GM12878 (cell line): ENCODE data around the gene SUN5. TPM values are rescaled to one million over a fixed set of nuclear protein-coding genes. Genes with fewer than 3 reads are reported as not detected.

Experiments
- ATAC-seq: fragments of 200-7000 bp; cut with Tn5 transposase; 3 replicates; pipeline ENCODE4 v1.9.1; 2020; ENCODE audit warnings: mild to moderate bottlenecking, moderate library complexity
- BruUV-seq: library from RNA; stranded (reverse); fragments of 400-500 nt; replicated peaks from 2 replicates; lab custom pipeline; 2021; lab: Mats Ljungman, UMichigan
- CTCF ChIA-PET: fragments of 300-600 bp; sonication (Branson Sonifier 250); formaldehyde crosslinking; extraction: SDS; loops from one replicate; lab custom pipeline; 2021; ENCODE audit warnings: inconsistent platforms; lab: Yijun Ruan, JAX
- POLR2A ChIA-PET: fragments of 350-600 bp; formaldehyde crosslinking; extraction: SDS; loops from one replicate; lab custom pipeline; 2021; ENCODE audit warnings: inconsistent platforms; lab: Charles Lee
- RAD21 ChIA-PET: fragments of 300-600 bp; sonication (Branson Sonifier 250); formaldehyde crosslinking; loops from one replicate; lab custom pipeline; 2023; ENCODE audit warnings: antibody characterized with exemption; ENCODE audit not compliant: unreplicated experiment; lab: Charles Lee
- SMC1A ChIA-PET: fragments of 300-600 bp; sonication (Branson Sonifier 250); formaldehyde crosslinking; loops from one replicate; lab custom pipeline; 2023; ENCODE audit not compliant: unreplicated experiment, uncharacterized antibody; lab: Charles Lee
- DNase-seq: peaks from one replicate; pipeline ENCODE4 v3.0.0-alpha.2; 2011; ENCODE audit warnings: low read depth, low spot score
- FAIRE-seq: peaks from 3 replicates; lab custom pipeline; 2011; peaks lifted over from hg19 to GRCh38; lab: Jason Lieb, UNC
- H2AFZ ChIP-seq: 2 replicates; pipeline ENCODE4 v1.6.0; 2011; ENCODE audit warnings: low read depth, low read length, control low read depth; ENCODE audit not compliant: control insufficient read depth
- H3K27ac ChIP-seq: 2 replicates; pipeline ENCODE4 v1.5.1; 2011; ENCODE audit warnings: control low read depth; ENCODE audit not compliant: control insufficient read depth, insufficient read depth
- H3K27me3 ChIP-seq, 2 experiments: replicated peaks in 1 of 2; 2 replicates each; pipeline versions ENCODE4 v1.6.0 to v1.6.1; 2011; ENCODE audit warnings: low read length in 1 of 2; ENCODE audit not compliant: control insufficient read depth in 2 of 2, insufficient read depth in 2 of 2
- H3K36me3 ChIP-seq, 2 experiments: 2 replicates each; pipeline ENCODE4 v1.5.1; 2011; ENCODE audit warnings: low read length in 1 of 2; ENCODE audit not compliant: control insufficient read depth in 2 of 2, insufficient read depth in 2 of 2
- H3K4me1 ChIP-seq: 2 replicates; pipeline ENCODE4 v1.6.1; 2011; ENCODE audit warnings: mild to moderate bottlenecking, low read length, moderate library complexity, mixed read lengths; ENCODE audit not compliant: control insufficient read depth, insufficient read depth
- H3K4me2 ChIP-seq: 2 replicates; pipeline ENCODE4 v1.6.0; 2011; ENCODE audit warnings: control low read depth; ENCODE audit not compliant: control insufficient read depth, insufficient read depth
- H3K4me3 ChIP-seq: fragments of 200-600 bp; sonication (generic); 2 replicates; pipeline ENCODE4 v1.5.1; 2016
- H3K79me2 ChIP-seq: 2 replicates; pipeline ENCODE4 v1.6.0; 2011; ENCODE audit warnings: low read length; ENCODE audit not compliant: control insufficient read depth, insufficient read depth
- H3K9ac ChIP-seq: 2 replicates; pipeline ENCODE4 v1.8.0; 2011; ENCODE audit warnings: low read length, control low read depth, mixed read lengths; ENCODE audit not compliant: control insufficient read depth, insufficient read depth
- H3K9me3 ChIP-seq: replicated peaks from 3 replicates; pipeline ENCODE4 v1.5.1; 2011; ENCODE audit warnings: mild to moderate bottlenecking, low read length; ENCODE audit not compliant: control insufficient read depth, insufficient read depth
- H4K20me1 ChIP-seq: 2 replicates; pipeline ENCODE4 v1.6.0; 2011; ENCODE audit not compliant: control insufficient read depth, insufficient read depth
- CBX3 ChIP-seq: fragments of 200-600 bp; sonication (generic); IDR thresholded peaks from 2 replicates; pipeline ENCODE4 v1.6.1; 2016; ENCODE audit warnings: low read depth, borderline replicate concordance
- CEBPZ ChIP-seq: fragments of 150-350 bp; IDR thresholded peaks from 2 replicates; pipeline ENCODE4 v1.6.1; 2016; ENCODE audit warnings: low read depth, low read length
- ESRRA ChIP-seq: IDR thresholded peaks from 2 replicates; pipeline ENCODE4 v1.6.1; 2012; ENCODE audit warnings: mild to moderate bottlenecking, low read length, improper control_type of control experiment
- IKZF2 ChIP-seq, 2 experiments: fragments of 450-650 bp; IDR thresholded peaks; 2 replicates each; pipeline ENCODE4 v1.6.1; 2017; ENCODE audit warnings: mild to moderate bottlenecking in 2 of 2, moderate library complexity in 2 of 2
- IRF3 ChIP-seq: fragments of 450-650 bp; IDR thresholded peaks from 2 replicates; pipeline ENCODE4 v1.6.1; 2014; ENCODE audit warnings: mild to moderate bottlenecking
- KDM1A ChIP-seq: fragments of 200-600 bp; sonication (generic); IDR thresholded peaks from 2 replicates; pipeline ENCODE4 v1.6.1; 2016; ENCODE audit warnings: borderline replicate concordance
- MEF2B ChIP-seq: fragments of 450-650 bp; IDR thresholded peaks from 2 replicates; pipeline ENCODE4 v1.6.1; 2018; ENCODE audit warnings: mild to moderate bottlenecking, moderate library complexity; ENCODE audit not compliant: partially characterized antibody, poor library complexity, severe bottlenecking
- MTA2 ChIP-seq: fragments of 450-650 bp; IDR thresholded peaks from 2 replicates; pipeline ENCODE4 v1.6.1; 2016; ENCODE audit warnings: low read depth, mild to moderate bottlenecking, moderate library complexity
- NRF1 ChIP-seq: conservative IDR thresholded peaks from 2 replicates; pipeline ENCODE4 v1.6.1; 2011; ENCODE audit warnings: mild to moderate bottlenecking, low read depth, low read length, improper control_type of control experiment
- PAX8 ChIP-seq: fragments of 450-650 bp; IDR thresholded peaks from 2 replicates; pipeline ENCODE4 v1.6.1; 2017; ENCODE audit warnings: mild to moderate bottlenecking, moderate library complexity
- SIN3A ChIP-seq: IDR thresholded peaks from 2 replicates; pipeline ENCODE4 v1.6.1; 2012; ENCODE audit warnings: low read depth, low read length, improper control_type of control experiment
- SP1 ChIP-seq: IDR thresholded peaks from one replicate; pipeline ENCODE4 v1.6.1; 2011; ENCODE audit warnings: low read depth, low read length
- ZNF24 ChIP-seq: fragments of 450-650 bp; IDR thresholded peaks from 2 replicates; pipeline ENCODE4 v1.6.1; 2017; ENCODE audit warnings: antibody characterized with exemption, mild to moderate bottlenecking
- ZNF274 ChIP-seq: IDR thresholded peaks from one replicate; pipeline ENCODE4 v1.8.0; 2011; ENCODE audit not compliant: insufficient read length, insufficient read depth
- WGBS: methylation state at CpG from one replicate; pipeline ENCODE4 v1.1.6; 2016; ENCODE audit warnings: low lambda C conversion rate; ENCODE audit not compliant: insufficient replicate concordance, insufficient coverage; ENCODE audit errors: missing lambda C conversion rate; 5-methylcytosine and 5-hydroxymethylcytosine counted together
- in situ Hi-C: fragments of 300-500 bp; cut with MboI; formaldehyde crosslinking; loops from 9 replicates; pipeline ENCODE4 v1.14.3; 2018; ENCODE audit warnings: mixed read lengths
- intact Hi-C: fragments of 100-400 bp; cut with micrococcal nuclease; formaldehyde crosslinking; loops from one replicate; pipeline ENCODE4 v1.14.2; 2022; ENCODE audit not compliant: unreplicated experiment
- polyA plus RNA-seq, 11 experiments: library from polyadenylated mRNA; depleted of rRNA in 4 of 11; unstranded in 6 of 11; stranded (reverse) in 5 of 11; fragments of >200 nt; fragmentation: Nextera tagmentation in 4 of 11; fragmentation: Illumina TruSeq in 1 of 11; extraction: Ambion mirVana in 4 of 11; extraction: Trizol in 1 of 11; gene quantifications; 1 replicate in 1 of 11; 2 replicates in 10 of 11; pipeline versions ENCODE4 v1.2.1 to v1.2.3, GENCODE V29; 2011 to 2016; ENCODE audit warnings: inconsistent platforms in 2 of 11, missing spikeins in 2 of 11, low read depth in 1 of 11
- total RNA-seq, 4 experiments: library from RNA; depleted of rRNA in 3 of 4; stranded (reverse); fragments of >200 nt in 3 of 4; fragmentation: Illumina TruSeq in 1 of 4; extraction: Trizol in 1 of 4; gene quantifications; 2 replicates each; pipeline versions ENCODE4 v1.2.1 to v1.2.3, GENCODE V29; 2013 to 2021

Gene SUN5
- total and polyA plus RNA-seq, 10 of the 15 experiments (the other 5 are each of a cell fraction or from before 2014, with no cell fraction given) = not detected

GRCh38 chr20:32991792-32992641 is 12.2 kb downstream of the SUN5 start:
- Histone ChIP-seq H2AFZ (no peak overlapping the region), H4K20me1 (no peaks in the 10 kb centered on the region), H3K4me3 (no peak overlapping the region), H3K27me3 (no peaks in the 10 kb centered on the region), H3K27ac (no peak overlapping the region), H3K9ac (no peak overlapping the region)
- intact Hi-C loops (no loop called here), in situ Hi-C loops (no loop called here)
- BruUV-seq = no TSS peak
- ChIA-PET SMC1A (no interaction called here), RAD21 (no interaction called here)
- DNase-seq (no peak), ATAC-seq (no peak)
- peak; percentile 18 for TF ChIP-seq MEF2B
- no peak for TF ChIP-seq PAX8
- TF ChIP-seq, all 136 proteins: peak for 1
- WGBS = 55% methylated on average over 8 of the region's 8 CpGs
- Histone ChIP-seq H3K36me3 (no peaks in the 10 kb centered on the region), H3K9me3 (no peaks in the 10 kb centered on the region), H3K79me2 (no peaks in the 10 kb centered on the region), H3K4me2 (no peak overlapping the region), H3K4me1 (no peaks in the 10 kb centered on the region)
- ChIA-PET POLR2A (no interaction called here), CTCF (no interaction called here)
- FAIRE-seq = no peak

- 4% methylated on average over 3 of the region's 3 CpGs for WGBS
- intact Hi-C loops = no loop called here
- CTCF ChIA-PET = no interaction called here
- SMC1A ChIA-PET = no interaction called here
- BruUV-seq = no TSS peak
- H3K4me3 ChIP-seq = no peak overlapping the region
- no peaks in the 10 kb centered on the region for H3K4me1 ChIP-seq
- H3K4me2 ChIP-seq = no peak overlapping the region
- H4K20me1 ChIP-seq = no peaks in the 10 kb centered on the region
- POLR2A ChIA-PET = no interaction called here
- RAD21 ChIA-PET = no interaction called here
- H3K36me3 ChIP-seq = no peaks in the 10 kb centered on the region
- H2AFZ ChIP-seq = no peak overlapping the region
- H3K27me3 ChIP-seq = no peaks in the 10 kb centered on the region; a peak in 1 of 4 replicates
- in situ Hi-C loops = no loop called here
- no peaks in the 10 kb centered on the region for H3K79me2 ChIP-seq
- no peak for ATAC-seq
- H3K27ac ChIP-seq = no peak overlapping the region
- no peak for FAIRE-seq
- no peak overlapping the region for H3K9ac ChIP-seq
- no peaks in the 10 kb centered on the region for H3K9me3 ChIP-seq
- no peak for DNase-seq
- TF ChIP-seq ZNF274 (no peak), ZNF24 (no peak), MTA2 (no peak), IRF3 (no peak), CEBPZ (no peak), KDM1A (no peak), CBX3 (no peak), SIN3A (no peak), ESRRA (no peak), NRF1 (no peak), SP1 (no peak), IKZF2 (IDR thresholded peaks at IDR 0.05) (no peak)
These were observed 12.8 kb downstream of the SUN5 start for GRCh38 chr20:32991383-32991782.
